ENCODE measurements around the gene INO80. TPM values are rescaled to one million over a fixed set of nuclear protein-coding genes. Genes with fewer than 3 reads are reported as not detected.

The INO80 gene
- total RNA-seq, 6 experiments from 2014 or later = 18.3 to 23.6 (median 19.4) TPM

GRCh38 chr15:40941068-40941527, 175.0 kb downstream of the INO80 start:
- TF ChIP-seq CTCF (IDR thresholded peaks at IDR 0.05) = no peak
- Mint-ChIP-seq H3K27me3 (ENCODE audit: insufficient read depth) (peaks cover 1% of the 10 kb centered on the region; the same call in 1 of the 2 replicates), H3K36me3 (ENCODE audit: low read depth) (no peaks in the 10 kb centered on the region), H3K27ac (peak overlapping the region; percentile 94), H3K9me3 (no peaks in the 10 kb centered on the region), H3K4me1 (ENCODE audit: low read depth) (peaks cover 32% of the 10 kb centered on the region), H3K4me3 (peak overlapping the region; percentile 81)
- DNase-seq = no peak

GRCh38 chr15:40940296-40940801, 175.7 kb downstream of the INO80 start:
- DNase-seq = no peak
- Mint-ChIP-seq H3K4me1 (ENCODE audit: low read depth) (peaks cover 32% of the 10 kb centered on the region), H3K4me3 (peak overlapping the region; percentile 81), H3K27me3 (ENCODE audit: insufficient read depth) (peaks cover 1% of the 10 kb centered on the region; the same call in 1 of the 2 replicates), H3K36me3 (ENCODE audit: low read depth) (no peaks in the 10 kb centered on the region), H3K27ac (peak overlapping the region; percentile 94), H3K9me3 (no peaks in the 10 kb centered on the region)
- TF ChIP-seq CTCF (IDR thresholded peaks at IDR 0.05) = no peak

GRCh38 chr15:40938536-40938870, 177.6 kb downstream of the INO80 start:
- Mint-ChIP-seq H3K4me3 (no peak overlapping the region), H3K27me3 (ENCODE audit: insufficient read depth) (no peaks in the 10 kb centered on the region; the same call in 1 of the 2 replicates), H3K4me1 (ENCODE audit: low read depth) (peaks cover 32% of the 10 kb centered on the region), H3K9me3 (no peaks in the 10 kb centered on the region), H3K36me3 (ENCODE audit: low read depth) (no peaks in the 10 kb centered on the region), H3K27ac (no peak overlapping the region)
- TF ChIP-seq CTCF (IDR thresholded peaks at IDR 0.05) = no peak
- no peak for DNase-seq

GRCh38 chr15:40937762-40938535, 178.1 kb downstream of the INO80 start:
- Mint-ChIP-seq H3K4me1 (ENCODE audit: low read depth) (peaks cover 30% of the 10 kb centered on the region), H3K36me3 (ENCODE audit: low read depth) (no peaks in the 10 kb centered on the region), H3K27me3 (ENCODE audit: insufficient read depth) (no peaks in the 10 kb centered on the region; the same call in 1 of the 2 replicates), H3K9me3 (no peaks in the 10 kb centered on the region), H3K4me3 (no peak overlapping the region), H3K27ac (no peak overlapping the region)
- peak; percentile 68 for TF ChIP-seq CTCF (IDR thresholded peaks at IDR 0.05)
- peak; percentile 58 for DNase-seq

GRCh38 chr15:40936709-40937666, 179.1 kb downstream of the INO80 start:
- TF ChIP-seq CTCF (IDR thresholded peaks at IDR 0.05) = peak; percentile 31; the same call in 1 of the 2 replicates
- Mint-ChIP-seq H3K4me3 (no peak overlapping the region), H3K4me1 (ENCODE audit: low read depth) (peaks cover 23% of the 10 kb centered on the region), H3K27ac (no peak overlapping the region), H3K36me3 (ENCODE audit: low read depth) (no peaks in the 10 kb centered on the region), H3K27me3 (ENCODE audit: insufficient read depth) (no peaks in the 10 kb centered on the region; the same call in none of the 2 replicates), H3K9me3 (no peaks in the 10 kb centered on the region)
- no peak for DNase-seq
